H9 (cell line): Measurements from ENCODE around the gene SFRP2. TPM values are rescaled to one million over a fixed set of nuclear protein-coding genes. Genes with fewer than 3 reads are reported as not detected.

Experiments used
- DNase-seq: peaks from one replicate; pipeline ENCODE4 v3.0.0-alpha.2; 2017
- H2AFZ ChIP-seq: one replicate; pipeline ENCODE4 v1.6.1; 2013; ENCODE audit warnings: mild to moderate bottlenecking, low read length, control low read depth, moderate library complexity
- H2AK5ac ChIP-seq: 2 replicates; pipeline ENCODE4 v1.6.1; 2013; ENCODE audit warnings: low read length, control low read depth, mixed read lengths; ENCODE audit not compliant: insufficient read length
- H2BK120ac ChIP-seq: one replicate; pipeline ENCODE4 v1.6.1; 2013; ENCODE audit warnings: low read depth, mild to moderate bottlenecking, low read length, control low read depth, inconsistent platforms; ENCODE audit not compliant: poor library complexity, severe bottlenecking
- H2BK12ac ChIP-seq: 2 replicates; pipeline ENCODE4 v1.6.1; 2013; ENCODE audit warnings: low read length, control low read depth, mixed read lengths, low read depth; ENCODE audit not compliant: insufficient read length
- H2BK15ac ChIP-seq: 2 replicates; pipeline ENCODE4 v1.6.1; 2013; ENCODE audit warnings: low read depth, low read length, control low read depth
- H2BK20ac ChIP-seq: one replicate; pipeline ENCODE4 v1.6.1; 2013; ENCODE audit warnings: low read depth, mild to moderate bottlenecking, low read length, control low read depth, inconsistent platforms; ENCODE audit not compliant: poor library complexity, severe bottlenecking
- H2BK5ac ChIP-seq: 2 replicates; pipeline ENCODE4 v1.6.1; 2013; ENCODE audit warnings: low read length, control low read depth, mixed read lengths; ENCODE audit not compliant: insufficient read length
- H3K14ac ChIP-seq: 2 replicates; pipeline ENCODE4 v1.6.1; 2013; ENCODE audit warnings: low read length, control low read depth; ENCODE audit not compliant: insufficient read depth
- H3K18ac ChIP-seq: 2 replicates; pipeline ENCODE4 v1.6.1; 2013; ENCODE audit warnings: low read depth, mild to moderate bottlenecking, mixed read lengths, low read length, control low read depth; ENCODE audit not compliant: insufficient read length
- H3K23ac ChIP-seq: 2 replicates; pipeline ENCODE4 v1.6.1; 2013; ENCODE audit warnings: low read length, control low read depth, mixed read lengths, low read depth; ENCODE audit not compliant: insufficient read length
- H3K23me2 ChIP-seq: 2 replicates; pipeline ENCODE4 v1.6.1; 2013; ENCODE audit warnings: low read depth, mild to moderate bottlenecking, mixed read lengths, low read length, control low read depth; ENCODE audit not compliant: insufficient read length, poor library complexity, severe bottlenecking
- H3K27ac ChIP-seq: 2 replicates; pipeline ENCODE4 v1.5.1; 2013; ENCODE audit warnings: low read length, control low read depth, mixed read lengths, low read depth; ENCODE audit not compliant: insufficient read length
- H3K27me3 ChIP-seq: 2 replicates; pipeline ENCODE4 v1.6.1; 2013; ENCODE audit warnings: low read length, control low read depth, inconsistent platforms; ENCODE audit not compliant: insufficient read depth
- H3K4ac ChIP-seq: 2 replicates; pipeline ENCODE4 v1.6.1; 2013; ENCODE audit warnings: low read depth, mild to moderate bottlenecking, control low read depth, inconsistent platforms, low read length, moderate library complexity
- H3K4me1 ChIP-seq: 2 replicates; pipeline ENCODE4 v1.6.1; 2013; ENCODE audit warnings: low read length, control low read depth, inconsistent platforms; ENCODE audit not compliant: insufficient read depth
- H3K4me2 ChIP-seq: 2 replicates; pipeline ENCODE4 v1.6.1; 2013; ENCODE audit warnings: low read length, control low read depth, mixed read lengths; ENCODE audit not compliant: insufficient read length, insufficient read depth
- H3K56ac ChIP-seq: 2 replicates; pipeline ENCODE4 v1.6.1; 2013; ENCODE audit warnings: low read depth, mild to moderate bottlenecking, mixed read lengths, low read length, control low read depth; ENCODE audit not compliant: insufficient read length
- H3K79me1 ChIP-seq: 2 replicates; pipeline ENCODE4 v1.6.1; 2013; ENCODE audit warnings: low read depth, mild to moderate bottlenecking, moderate library complexity, low read length, control low read depth, inconsistent platforms; ENCODE audit not compliant: insufficient read depth, poor library complexity, severe bottlenecking
- H3K79me2 ChIP-seq: 2 replicates; pipeline ENCODE4 v1.6.1; 2013; ENCODE audit warnings: low read length, control low read depth, inconsistent platforms; ENCODE audit not compliant: insufficient read depth
- H3K9ac ChIP-seq: 2 replicates; pipeline ENCODE4 v1.6.1; 2013; ENCODE audit warnings: low read length, control low read depth, mixed read lengths; ENCODE audit not compliant: insufficient read length; ENCODE audit errors: extremely low read depth
- H3K9me3 ChIP-seq: one replicate; pipeline ENCODE4 v1.6.1; 2013; ENCODE audit warnings: low read depth, low read length, inconsistent platforms; ENCODE audit not compliant: control insufficient read depth
- H3T11ph ChIP-seq: one replicate; pipeline ENCODE4 v1.6.1; 2013; ENCODE audit warnings: mild to moderate bottlenecking, low read length, control low read depth, inconsistent platforms
- H4K20me1 ChIP-seq: one replicate; pipeline ENCODE4 v1.6.1; 2013; ENCODE audit not compliant: control insufficient read depth, insufficient read length, insufficient read depth
- H4K5ac ChIP-seq: 2 replicates; pipeline ENCODE4 v1.6.1; 2013; ENCODE audit warnings: low read depth, mild to moderate bottlenecking, mixed read lengths, low read length, control low read depth; ENCODE audit not compliant: insufficient read length
- H4K8ac ChIP-seq: replicated peaks from 2 replicates; pipeline ENCODE4 v1.6.1; 2013; ENCODE audit warnings: low read length, control low read depth, mixed read lengths, low read depth; ENCODE audit not compliant: insufficient read length
- H4K91ac ChIP-seq: 2 replicates; pipeline ENCODE4 v1.6.1; 2013; ENCODE audit warnings: low read depth, mild to moderate bottlenecking, moderate library complexity, mixed read lengths, low read length, control low read depth; ENCODE audit not compliant: insufficient read length
- H3K27ac Mint-ChIP-seq, 3 experiments: 2 replicates in 2 of 3; 3 replicates in 1 of 3; pipeline ENCODE4 v1.8.0; 2020 to 2021; ENCODE audit warnings: mixed read lengths in 3 of 3, mild to moderate bottlenecking in 1 of 3, moderate library complexity in 1 of 3
- H3K27me3 Mint-ChIP-seq: 2 replicates; pipeline ENCODE4 v1.8.0; 2021; ENCODE audit warnings: low read depth, mild to moderate bottlenecking, moderate library complexity, mixed read lengths
- H3K36me3 Mint-ChIP-seq, 3 experiments: 2 replicates in 2 of 3; 3 replicates in 1 of 3; pipeline ENCODE4 v1.8.0; 2020 to 2021; ENCODE audit warnings: low read depth in 3 of 3, mixed read lengths in 3 of 3; ENCODE audit not compliant: insufficient read depth in 1 of 3
- H3K4me1 Mint-ChIP-seq, 2 experiments: 2 replicates each; pipeline ENCODE4 v1.8.0; 2020; ENCODE audit warnings: mixed read lengths in 2 of 2
- H3K4me3 Mint-ChIP-seq, 2 experiments: 2 replicates in 1 of 2; 3 replicates in 1 of 2; pipeline ENCODE4 v1.8.0; 2020 to 2021; ENCODE audit warnings: mild to moderate bottlenecking in 2 of 2, mixed read lengths in 2 of 2, moderate library complexity in 1 of 2
- H3K9me3 Mint-ChIP-seq, 2 experiments: 2 replicates in 1 of 2; 3 replicates in 1 of 2; pipeline ENCODE4 v1.8.0; 2020; ENCODE audit warnings: mild to moderate bottlenecking in 2 of 2, mixed read lengths in 2 of 2, moderate library complexity in 1 of 2
- CTCF ChIP-seq: fragments of 200-600 bp; sonication (generic); conservative IDR thresholded peaks from 3 replicates; pipeline ENCODE4 v1.8.0; 2021; ENCODE audit warnings: antibody characterized with exemption, mild to moderate bottlenecking
- WGBS: extraction: QIAGEN DNeasy Blood & Tissue Kit; methylation state at CpG from one replicate; pipeline ENCODE4 v1.1.7; 2013; ENCODE audit warnings: missing lambda C conversion rate, low lambda C conversion rate, mixed read lengths; ENCODE audit not compliant: insufficient read length; ENCODE audit errors: extremely low coverage; 5-methylcytosine and 5-hydroxymethylcytosine counted together
- total RNA-seq: library from RNA; stranded (reverse); gene quantifications from 2 replicates; pipeline ENCODE4 v1.2.1, GENCODE V29; 2021

Gene SFRP2
- total RNA-seq, 1 experiment from 2014 or later = 156 TPM

GRCh38 chr4:153791746-153792617, 3.1 kb upstream of the SFRP2 start:
- Histone ChIP-seq H3K4me2 (peak overlapping the region; percentile 57), H2BK20ac (no peak overlapping the region), H3K4me1 (peaks cover 6% of the 10 kb centered on the region), H2BK15ac (no peak overlapping the region), H3T11ph (no peak overlapping the region), H3K9me3 (no peaks in the 10 kb centered on the region), H3K4ac (no peak overlapping the region; the same call in 1 of the 2 replicates), H2BK120ac (peak overlapping the region; percentile 71), H3K27me3 (no peaks in the 10 kb centered on the region), H3K23me2 (peaks cover 40% of the 10 kb centered on the region), H3K14ac (peak overlapping the region; percentile 74; the same call in 1 of the 2 replicates), H2BK12ac (no peak overlapping the region), H3K23ac (no peak overlapping the region), H4K8ac (no peak overlapping the region), H3K27ac (no peak overlapping the region), H4K20me1 (no peaks in the 10 kb centered on the region), H3K56ac (no peak overlapping the region), H3K9ac (peak overlapping the region; percentile 64), H4K91ac (peak overlapping the region; percentile 91), H3K79me1 (no peaks in the 10 kb centered on the region), H2AK5ac (no peak overlapping the region), H2AFZ (no peak overlapping the region), H3K79me2 (peaks cover 16% of the 10 kb centered on the region; the same call in 1 of the 2 replicates), H4K5ac (no peak overlapping the region), H2BK5ac (no peak overlapping the region), H3K18ac (peak overlapping the region; percentile 75)
- Mint-ChIP-seq H3K4me3 (peak overlapping the region; percentile 78 to 91), H3K27me3 (peaks cover 37% of the 10 kb centered on the region), H3K27ac (peak overlapping the region in 2 of 3 experiments; percentile 81 to 99; a peak in 3 of 7 replicates), H3K9me3 (peaks cover 6 to 15% of the 10 kb centered on the region in 2 experiments; a peak in 3 of 5 replicates), H3K36me3 (peaks cover 0 to 18% (median 13%) of the 10 kb centered on the region in 3 experiments; a peak in 4 of 7 replicates), H3K4me1 (peaks cover 34 to 37% of the 10 kb centered on the region in 2 experiments)
- peak; percentile 94 for DNase-seq
- WGBS = no CpG with 5 or more reads among the region's 37 CpGs
- TF ChIP-seq CTCF = peak; percentile 73
